Measurements from ENCODE around the gene HNMT.

GRCh38 chr2:138060301-138060635, 96.0 kb downstream of the HNMT start:
- TF ChIP-seq POLR2AphosphoS5 (IDR thresholded peaks at IDR 0.05): no peak
- TF ChIP-seq, protein P1, sequence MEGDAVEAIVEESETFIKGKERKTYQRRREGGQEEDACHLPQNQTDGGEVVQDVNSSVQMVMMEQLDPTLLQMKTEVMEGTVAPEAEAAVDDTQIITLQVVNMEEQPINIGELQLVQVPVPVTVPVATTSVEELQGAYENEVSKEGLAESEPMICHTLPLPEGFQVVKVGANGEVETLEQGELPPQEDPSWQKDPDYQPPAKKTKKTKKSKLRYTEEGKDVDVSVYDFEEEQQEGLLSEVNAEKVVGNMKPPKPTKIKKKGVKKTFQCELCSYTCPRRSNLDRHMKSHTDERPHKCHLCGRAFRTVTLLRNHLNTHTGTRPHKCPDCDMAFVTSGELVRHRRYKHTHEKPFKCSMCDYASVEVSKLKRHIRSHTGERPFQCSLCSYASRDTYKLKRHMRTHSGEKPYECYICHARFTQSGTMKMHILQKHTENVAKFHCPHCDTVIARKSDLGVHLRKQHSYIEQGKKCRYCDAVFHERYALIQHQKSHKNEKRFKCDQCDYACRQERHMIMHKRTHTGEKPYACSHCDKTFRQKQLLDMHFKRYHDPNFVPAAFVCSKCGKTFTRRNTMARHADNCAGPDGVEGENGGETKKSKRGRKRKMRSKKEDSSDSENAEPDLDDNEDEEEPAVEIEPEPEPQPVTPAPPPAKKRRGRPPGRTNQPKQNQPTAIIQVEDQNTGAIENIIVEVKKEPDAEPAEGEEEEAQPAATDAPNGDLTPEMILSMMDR (IDR thresholded peaks at IDR 0.05): no peak

Data from prostate gland (tissue), 2 donors.